K562 (cell line): Measurements from ENCODE around the gene LRRC4C. TPM values are rescaled to one million over a fixed set of nuclear protein-coding genes. Genes with fewer than 3 reads are reported as not detected.

ENCODE experiments used
- ATAC-seq: fragments of 200-7000 bp; cut with Tn5 transposase; 3 replicates; pipeline ENCODE4 v1.9.1; 2020; ENCODE audit warnings: moderate library complexity
- BruUV-seq: library from RNA; stranded (reverse); fragments of 400-500 nt; replicated peaks from 2 replicates; lab custom pipeline; 2021; lab: Mats Ljungman, UMichigan
- CTCF ChIA-PET: fragments of 300-600 bp; formaldehyde crosslinking; extraction: SDS; loops from one replicate; lab custom pipeline; 2021; ENCODE audit warnings: low intra/inter-chr PET ratio; lab: Yijun Ruan, JAX
- POLR2A ChIA-PET: fragments of 300-600, 350-650 bp; sonication (Branson Sonifier 250); formaldehyde crosslinking; extraction: SDS; loops from one replicate; lab custom pipeline; 2021; ENCODE audit warnings: antibody characterized with exemption, inconsistent platforms; lab: Yijun Ruan, JAX
- DNase-seq, 4 experiments: peaks; one replicate each; pipeline versions ENCODE4 v3.0.0 to v3.0.0-alpha.2; 2011 to 2018; ENCODE audit warnings: low spot score in 3 of 4, mixed read lengths in 3 of 4; ENCODE audit errors: extremely low read depth in 1 of 4
- FAIRE-seq: peaks from 2 replicates; lab custom pipeline; 2011; peaks lifted over from hg19 to GRCh38; lab: Jason Lieb, UNC
- H2AFZ ChIP-seq: 2 replicates; pipeline ENCODE4 v1.6.0; 2011; ENCODE audit warnings: low read depth, low read length, control low read depth, inconsistent platforms
- H3K27ac ChIP-seq: fragments of 200-600 bp; 3 replicates; pipeline ENCODE4 v1.8.0; 2011; ENCODE audit warnings: low read depth, mild to moderate bottlenecking, control low read depth, inconsistent platforms, low read length, moderate library complexity, mixed read lengths; ENCODE audit errors: extremely low read depth
- H3K27me3 ChIP-seq, 2 experiments: fragments of 300-600 bp in 1 of 2; 2 replicates in 1 of 2; 3 replicates in 1 of 2; pipeline versions ENCODE4 v1.6.0 to v1.8.0; 2011; ENCODE audit warnings: inconsistent platforms in 2 of 2, low read length in 2 of 2, mild to moderate bottlenecking in 1 of 2, mixed read lengths in 1 of 2, moderate library complexity in 1 of 2; ENCODE audit not compliant: control insufficient read depth in 2 of 2, insufficient read depth in 2 of 2
- H3K36me3 ChIP-seq: fragments of 300-600 bp; 3 replicates; pipeline ENCODE4 v1.8.0; 2011; ENCODE audit warnings: mild to moderate bottlenecking, low read length, inconsistent platforms; ENCODE audit not compliant: control insufficient read depth, insufficient read depth
- H3K4me1 ChIP-seq, 2 experiments: fragments of 200-600 bp in 1 of 2; replicated peaks in 1 of 2; 2 replicates in 1 of 2; 3 replicates in 1 of 2; pipeline versions ENCODE4 v1.5.1 to v1.8.0; 2011; ENCODE audit warnings: inconsistent platforms in 2 of 2, low read length in 2 of 2, mild to moderate bottlenecking in 1 of 2, mixed read lengths in 1 of 2, moderate library complexity in 1 of 2; ENCODE audit not compliant: control insufficient read depth in 2 of 2, insufficient read depth in 2 of 2
- H3K4me2 ChIP-seq: 2 replicates; pipeline ENCODE4 v1.6.1; 2011; ENCODE audit warnings: low read length, control low read depth, inconsistent platforms, mixed read lengths; ENCODE audit not compliant: insufficient read depth
- H3K4me3 ChIP-seq: fragments of 200-600 bp; sonication (generic), shearing (Covaris generic); 2 replicates; pipeline ENCODE4 v1.5.1; 2016; ENCODE audit warnings: control low read depth, inconsistent platforms
- H3K79me2 ChIP-seq: fragments of 200-600 bp; 3 replicates; pipeline ENCODE4 v1.8.0; 2011; ENCODE audit warnings: low read length, inconsistent platforms; ENCODE audit not compliant: control insufficient read depth, insufficient read depth
- H3K9ac ChIP-seq, 2 experiments: 2 replicates each; pipeline versions ENCODE4 v1.6.0 to v1.6.1; 2011; ENCODE audit warnings: low read depth in 2 of 2, low read length in 2 of 2, control low read depth in 1 of 2, inconsistent platforms in 1 of 2, mild to moderate bottlenecking in 1 of 2, mixed read lengths in 1 of 2; ENCODE audit not compliant: insufficient read depth in 1 of 2
- H3K9me1 ChIP-seq: one replicate; pipeline ENCODE4 v1.6.0; 2011; ENCODE audit warnings: inconsistent platforms, mild to moderate bottlenecking, low read length, moderate library complexity; ENCODE audit not compliant: control insufficient read depth, insufficient read depth
- H3K9me3 ChIP-seq: replicated peaks from 2 replicates; pipeline ENCODE4 v1.5.1; 2011; ENCODE audit warnings: low read depth, low read length, inconsistent platforms; ENCODE audit not compliant: control insufficient read depth, insufficient read depth
- H4K20me1 ChIP-seq: replicated peaks from 2 replicates; pipeline ENCODE4 v1.6.1; 2011; ENCODE audit warnings: low read length, inconsistent platforms, mixed read lengths; ENCODE audit not compliant: control insufficient read depth, insufficient read depth
- ARID1B ChIP-seq: fragments of 450-650 bp; IDR thresholded peaks from 2 replicates; pipeline ENCODE4 v1.6.1; 2016; ENCODE audit warnings: antibody characterized with exemption, mild to moderate bottlenecking, inconsistent platforms
- HMGN3 ChIP-seq: IDR thresholded peaks from 2 replicates; pipeline ENCODE4 v1.6.1; 2011; ENCODE audit warnings: borderline replicate concordance, low read depth, mild to moderate bottlenecking, mixed read lengths, low read length; ENCODE audit not compliant: insufficient read length; ENCODE audit errors: extremely low read depth
- NCOA2 ChIP-seq, 2 experiments: fragments of 450-650 bp; IDR thresholded peaks; 2 replicates each; pipeline ENCODE4 v1.6.1; 2018; ENCODE audit warnings: mild to moderate bottlenecking in 2 of 2, moderate library complexity in 1 of 2; ENCODE audit not compliant: partially characterized antibody in 2 of 2
- PYGO2 ChIP-seq: fragments of 450-650 bp; IDR thresholded peaks from 2 replicates; pipeline ENCODE4 v1.6.1; 2016; ENCODE audit warnings: mild to moderate bottlenecking, missing genetic modification characterization, moderate library complexity, missing compliant biosample characterization
- WGBS: fragments of 100-300 bp; shearing (Covaris generic); methylation state at CpG from one replicate; pipeline ENCODE4 v1.1.6; 2016; ENCODE audit warnings: low coverage, mixed read lengths; ENCODE audit not compliant: insufficient coverage; ENCODE audit errors: missing lambda C conversion rate; 5-methylcytosine and 5-hydroxymethylcytosine counted together
- in situ Hi-C: fragments of 300-500 bp; cut with MboI; formaldehyde crosslinking; loops from 4 replicates; pipeline ENCODE4 v1.15.0; 2018; ENCODE audit warnings: inconsistent platforms, mixed read lengths
- intact Hi-C: fragments of 100-400 bp; cut with micrococcal nuclease; formaldehyde crosslinking; loops from 2 replicates; pipeline ENCODE4 v1.14.2; 2022
- polyA plus RNA-seq, 8 experiments: library from polyadenylated mRNA; depleted of rRNA in 4 of 8; stranded (reverse) in 5 of 8; unstranded in 3 of 8; fragments of >200 nt; fragmentation: Nextera tagmentation in 2 of 8; fragmentation: Illumina TruSeq in 1 of 8; extraction: Ambion mirVana in 2 of 8; extraction: Trizol in 1 of 8; gene quantifications; 2 replicates each; pipeline versions ENCODE4 v1.2.1 to v1.2.3, GENCODE V29; 2011 to 2014; ENCODE audit warnings: inconsistent platforms in 1 of 8, missing spikeins in 1 of 8
- total RNA-seq, 7 experiments: library from RNA; depleted of rRNA in 6 of 7; stranded (reverse); fragments of >200 nt in 6 of 7; fragmentation: Illumina TruSeq in 2 of 7; extraction: Trizol in 2 of 7; gene quantifications; 2 replicates each; pipeline versions ENCODE4 v1.2.1 to v1.2.3, GENCODE V29; 2011 to 2021; ENCODE audit warnings: low replicate concordance in 1 of 7
- TF ChIP-seq, protein P1 (sequence below): sonication (generic); formaldehyde crosslinking; IDR thresholded peaks from 2 replicates; pipeline ENCODE4 v1.8.0; 2022; ENCODE audit warnings: mild to moderate bottlenecking, missing genetic modification reagents
- TF ChIP-seq, protein P2 (sequence below): fragments of 450-650 bp; conservative IDR thresholded peaks from 2 replicates; pipeline ENCODE4 v1.6.1; 2016; ENCODE audit warnings: missing genetic modification characterization, low read depth, mild to moderate bottlenecking, control low read depth, missing compliant biosample characterization
- TF ChIP-seq, protein P3 (sequence below), 2 experiments: fragments of 450-650 bp; conservative IDR thresholded peaks; 2 replicates each; pipeline ENCODE4 v1.6.1; 2017; ENCODE audit warnings: mild to moderate bottlenecking in 2 of 2, moderate library complexity in 2 of 2
- TF ChIP-seq, protein P4 (sequence below): fragments of 250-450 bp; sonication (Bioruptor Pico); IDR thresholded peaks from 2 replicates; pipeline ENCODE4 v1.9.0; 2021; ENCODE audit warnings: mild to moderate bottlenecking, inconsistent platforms

Gene LRRC4C
- total and polyA plus RNA-seq, 9 of the 15 experiments (the other 6 are each of a cell fraction or from before 2014, with no cell fraction given), result not detected

GRCh38 chr11:41306431-41306830 is 153.0 kb downstream of the LRRC4C start (continued):
- TF ChIP-seq PYGO2 (tag), result no peak
- no peak for TF ChIP-seq HMGN3

DNA sequence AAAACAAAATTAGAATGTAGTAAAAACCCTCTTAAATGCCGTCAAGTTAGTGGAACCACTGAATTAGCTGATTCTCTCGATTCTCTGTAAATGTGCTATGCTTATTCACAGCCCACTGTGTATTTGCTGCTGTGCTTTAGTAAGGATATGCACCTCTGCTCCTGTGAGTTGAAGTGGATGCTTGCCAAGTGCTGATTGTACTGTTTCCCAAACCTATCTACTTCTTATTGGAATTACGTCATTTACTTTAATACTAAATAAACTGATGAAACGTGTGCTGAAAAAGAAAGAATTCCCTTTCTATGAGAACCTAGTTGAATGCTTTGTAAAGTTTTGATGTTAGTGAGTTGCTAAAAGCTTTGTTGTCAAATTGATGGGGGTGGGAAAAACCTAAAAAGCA is 158.4 kb downstream of the LRRC4C start:
- CTCF ChIA-PET, result no interaction called here
- H3K79me2 ChIP-seq, result no peaks in the 10 kb centered on the region
- BruUV-seq, result no TSS peak
- H3K9me3 ChIP-seq, result no peaks in the 10 kb centered on the region
- no peak for FAIRE-seq
- intact Hi-C loops (no loop called here), in situ Hi-C loops (no loop called here)
- H3K9me1 ChIP-seq, result no peaks in the 10 kb centered on the region
- ATAC-seq, result no peak
- no peak overlapping the region for H3K27ac ChIP-seq
- WGBS, result 0% methylated on average over 4 of the region's 4 CpGs
- H3K4me1 ChIP-seq, result no peaks in the 10 kb centered on the region
- no peak for DNase-seq
- no peak overlapping the region for H2AFZ ChIP-seq
- no peaks in the 10 kb centered on the region for H3K27me3 ChIP-seq
- TF ChIP-seq NCOA2 (IDR thresholded peaks at IDR 0.05; ENCODE audit: partially characterized antibody in 2 of 2) (no peak), ARID1B (no peak)
- TF ChIP-seq, protein P1, sequence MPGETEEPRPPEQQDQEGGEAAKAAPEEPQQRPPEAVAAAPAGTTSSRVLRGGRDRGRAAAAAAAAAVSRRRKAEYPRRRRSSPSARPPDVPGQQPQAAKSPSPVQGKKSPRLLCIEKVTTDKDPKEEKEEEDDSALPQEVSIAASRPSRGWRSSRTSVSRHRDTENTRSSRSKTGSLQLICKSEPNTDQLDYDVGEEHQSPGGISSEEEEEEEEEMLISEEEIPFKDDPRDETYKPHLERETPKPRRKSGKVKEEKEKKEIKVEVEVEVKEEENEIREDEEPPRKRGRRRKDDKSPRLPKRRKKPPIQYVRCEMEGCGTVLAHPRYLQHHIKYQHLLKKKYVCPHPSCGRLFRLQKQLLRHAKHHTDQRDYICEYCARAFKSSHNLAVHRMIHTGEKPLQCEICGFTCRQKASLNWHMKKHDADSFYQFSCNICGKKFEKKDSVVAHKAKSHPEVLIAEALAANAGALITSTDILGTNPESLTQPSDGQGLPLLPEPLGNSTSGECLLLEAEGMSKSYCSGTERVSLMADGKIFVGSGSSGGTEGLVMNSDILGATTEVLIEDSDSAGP, result no peak
- TF ChIP-seq, protein P2, sequence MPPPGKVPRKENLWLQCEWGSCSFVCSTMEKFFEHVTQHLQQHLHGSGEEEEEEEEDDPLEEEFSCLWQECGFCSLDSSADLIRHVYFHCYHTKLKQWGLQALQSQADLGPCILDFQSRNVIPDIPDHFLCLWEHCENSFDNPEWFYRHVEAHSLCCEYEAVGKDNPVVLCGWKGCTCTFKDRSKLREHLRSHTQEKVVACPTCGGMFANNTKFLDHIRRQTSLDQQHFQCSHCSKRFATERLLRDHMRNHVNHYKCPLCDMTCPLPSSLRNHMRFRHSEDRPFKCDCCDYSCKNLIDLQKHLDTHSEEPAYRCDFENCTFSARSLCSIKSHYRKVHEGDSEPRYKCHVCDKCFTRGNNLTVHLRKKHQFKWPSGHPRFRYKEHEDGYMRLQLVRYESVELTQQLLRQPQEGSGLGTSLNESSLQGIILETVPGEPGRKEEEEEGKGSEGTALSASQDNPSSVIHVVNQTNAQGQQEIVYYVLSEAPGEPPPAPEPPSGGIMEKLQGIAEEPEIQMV, result no peak
- TF ChIP-seq, protein P3, sequence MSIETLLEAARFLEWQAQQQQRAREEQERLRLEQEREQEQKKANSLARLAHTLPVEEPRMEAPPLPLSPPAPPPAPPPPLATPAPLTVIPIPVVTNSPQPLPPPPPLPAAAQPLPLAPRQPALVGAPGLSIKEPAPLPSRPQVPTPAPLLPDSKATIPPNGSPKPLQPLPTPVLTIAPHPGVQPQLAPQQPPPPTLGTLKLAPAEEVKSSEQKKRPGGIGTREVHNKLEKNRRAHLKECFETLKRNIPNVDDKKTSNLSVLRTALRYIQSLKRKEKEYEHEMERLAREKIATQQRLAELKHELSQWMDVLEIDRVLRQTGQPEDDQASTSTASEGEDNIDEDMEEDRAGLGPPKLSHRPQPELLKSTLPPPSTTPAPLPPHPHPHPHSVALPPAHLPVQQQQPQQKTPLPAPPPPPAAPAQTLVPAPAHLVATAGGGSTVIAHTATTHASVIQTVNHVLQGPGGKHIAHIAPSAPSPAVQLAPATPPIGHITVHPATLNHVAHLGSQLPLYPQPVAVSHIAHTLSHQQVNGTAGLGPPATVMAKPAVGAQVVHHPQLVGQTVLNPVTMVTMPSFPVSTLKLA (conservative IDR thresholded peaks at IDR 0.05), result no peak
- TF ChIP-seq, protein P4, sequence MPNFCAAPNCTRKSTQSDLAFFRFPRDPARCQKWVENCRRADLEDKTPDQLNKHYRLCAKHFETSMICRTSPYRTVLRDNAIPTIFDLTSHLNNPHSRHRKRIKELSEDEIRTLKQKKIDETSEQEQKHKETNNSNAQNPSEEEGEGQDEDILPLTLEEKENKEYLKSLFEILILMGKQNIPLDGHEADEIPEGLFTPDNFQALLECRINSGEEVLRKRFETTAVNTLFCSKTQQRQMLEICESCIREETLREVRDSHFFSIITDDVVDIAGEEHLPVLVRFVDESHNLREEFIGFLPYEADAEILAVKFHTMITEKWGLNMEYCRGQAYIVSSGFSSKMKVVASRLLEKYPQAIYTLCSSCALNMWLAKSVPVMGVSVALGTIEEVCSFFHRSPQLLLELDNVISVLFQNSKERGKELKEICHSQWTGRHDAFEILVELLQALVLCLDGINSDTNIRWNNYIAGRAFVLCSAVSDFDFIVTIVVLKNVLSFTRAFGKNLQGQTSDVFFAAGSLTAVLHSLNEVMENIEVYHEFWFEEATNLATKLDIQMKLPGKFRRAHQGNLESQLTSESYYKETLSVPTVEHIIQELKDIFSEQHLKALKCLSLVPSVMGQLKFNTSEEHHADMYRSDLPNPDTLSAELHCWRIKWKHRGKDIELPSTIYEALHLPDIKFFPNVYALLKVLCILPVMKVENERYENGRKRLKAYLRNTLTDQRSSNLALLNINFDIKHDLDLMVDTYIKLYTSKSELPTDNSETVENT, result no peak
- POLR2A ChIA-PET, result no interaction called here
- H3K36me3 ChIP-seq, result no peaks in the 10 kb centered on the region
- no peak overlapping the region for H3K4me3 ChIP-seq
- no peaks in the 10 kb centered on the region for H4K20me1 ChIP-seq
- H3K4me2 ChIP-seq, result no peak overlapping the region
- H3K9ac ChIP-seq, result no peak overlapping the region
